Esophagus squamous epithelium (tissue), 4 donors: ENCODE data around the gene GDPD2.

Source experiments
- POLR2A ChIP-seq, 4 donors: fragments of 450-650 bp; IDR thresholded peaks; one replicate each; pipeline ENCODE4 v1.6.1; 2017; ENCODE audit warnings: antibody characterized with exemption in 4 of 4, mild to moderate bottlenecking in 4 of 4, moderate library complexity in 3 of 4
- TF ChIP-seq, protein P1 (sequence below), 6 experiments: fragments of 450-650 bp in 4 of 6; fragments of 200-600 bp in 2 of 6; sonication (generic) in 2 of 6; IDR thresholded peaks; one replicate each; pipeline ENCODE4 v1.5.1; 2016 to 2019; ENCODE audit warnings: antibody characterized with exemption in 6 of 6, mild to moderate bottlenecking in 4 of 6, moderate library complexity in 4 of 6

DNA sequence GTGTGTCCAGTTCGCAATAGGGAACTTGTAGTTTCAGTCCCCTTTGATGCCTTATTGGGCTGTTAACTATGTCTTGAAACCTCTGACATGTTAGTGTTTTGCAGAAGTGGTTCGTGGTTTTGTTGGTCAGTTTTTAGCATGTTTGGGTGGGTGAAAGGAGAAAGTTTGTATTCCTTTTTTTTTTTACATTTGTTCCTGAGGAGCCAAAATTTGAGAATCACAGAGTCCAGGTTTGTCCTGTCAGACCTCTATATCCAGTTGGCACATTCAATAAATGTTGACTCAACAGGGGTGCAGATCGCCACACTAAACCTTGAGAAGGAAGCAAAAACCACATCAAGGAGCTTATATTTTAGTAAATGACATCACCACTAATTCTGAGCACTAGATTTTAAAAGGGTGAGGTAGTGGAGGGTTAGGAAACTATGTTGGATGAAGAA, 47.8 kb downstream of the GDPD2 start:
- TF ChIP-seq, protein P1, sequence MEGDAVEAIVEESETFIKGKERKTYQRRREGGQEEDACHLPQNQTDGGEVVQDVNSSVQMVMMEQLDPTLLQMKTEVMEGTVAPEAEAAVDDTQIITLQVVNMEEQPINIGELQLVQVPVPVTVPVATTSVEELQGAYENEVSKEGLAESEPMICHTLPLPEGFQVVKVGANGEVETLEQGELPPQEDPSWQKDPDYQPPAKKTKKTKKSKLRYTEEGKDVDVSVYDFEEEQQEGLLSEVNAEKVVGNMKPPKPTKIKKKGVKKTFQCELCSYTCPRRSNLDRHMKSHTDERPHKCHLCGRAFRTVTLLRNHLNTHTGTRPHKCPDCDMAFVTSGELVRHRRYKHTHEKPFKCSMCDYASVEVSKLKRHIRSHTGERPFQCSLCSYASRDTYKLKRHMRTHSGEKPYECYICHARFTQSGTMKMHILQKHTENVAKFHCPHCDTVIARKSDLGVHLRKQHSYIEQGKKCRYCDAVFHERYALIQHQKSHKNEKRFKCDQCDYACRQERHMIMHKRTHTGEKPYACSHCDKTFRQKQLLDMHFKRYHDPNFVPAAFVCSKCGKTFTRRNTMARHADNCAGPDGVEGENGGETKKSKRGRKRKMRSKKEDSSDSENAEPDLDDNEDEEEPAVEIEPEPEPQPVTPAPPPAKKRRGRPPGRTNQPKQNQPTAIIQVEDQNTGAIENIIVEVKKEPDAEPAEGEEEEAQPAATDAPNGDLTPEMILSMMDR (IDR thresholded peaks at IDR 0.05), result no peak
- no peak for TF ChIP-seq POLR2A (IDR thresholded peaks at IDR 0.05)
